Ovary (tissue), 9 donors: ENCODE data around the gene OR8G1. TPM values are rescaled to one million over a fixed set of nuclear protein-coding genes. Genes with fewer than 3 reads are reported as not detected.

Experiments used
- DNase-seq, 5 donors: peaks; one replicate each; pipeline ENCODE4 v3.0.0-alpha.2; 2019 to 2020
- H3K27ac ChIP-seq, 2 donors: fragments of 200-600 bp; one replicate each; pipeline versions ENCODE4 v1.5.1 to v1.8.0; 2019 to 2022
- H3K27me3 ChIP-seq: fragments of 200-600 bp; one replicate; pipeline ENCODE4 v1.8.0; 2022
- H3K36me3 ChIP-seq: fragments of 200-600 bp; sonication (generic); one replicate; pipeline ENCODE4 v1.5.1; 2019
- H3K4me1 ChIP-seq: one replicate; pipeline ENCODE4 v1.8.1; 2013; ENCODE audit warnings: mild to moderate bottlenecking, moderate library complexity; ENCODE audit not compliant: insufficient read depth
- H3K4me3 ChIP-seq: fragments of 200-600 bp; sonication (generic); one replicate; pipeline ENCODE4 v1.5.1; 2017
- H3K9me3 ChIP-seq, 2 donors: fragments of 200-600 bp in 1 of 2; sonication (generic) in 1 of 2; one replicate each; pipeline versions ENCODE4 v1.5.1 to v1.8.1; 2013 to 2019; ENCODE audit warnings: mild to moderate bottlenecking in 1 of 2, moderate library complexity in 1 of 2
- EP300 ChIP-seq: sonication (generic); formaldehyde crosslinking; IDR thresholded peaks from one replicate; pipeline ENCODE4 v1.6.1; 2017; ENCODE audit warnings: antibody characterized with exemption
- POLR2A ChIP-seq: fragments of 450-650 bp; IDR thresholded peaks from one replicate; pipeline ENCODE4 v1.6.1; 2017; ENCODE audit warnings: antibody characterized with exemption, mild to moderate bottlenecking, moderate library complexity
- WGBS, 3 donors: extraction: QIAGEN DNeasy Blood & Tissue Kit in 1 of 3; methylation state at CpG; one replicate each; pipeline versions ENCODE4 v1.1.5 to v1.1.7; 2013 to 2017; 5-methylcytosine and 5-hydroxymethylcytosine counted together
- intact Hi-C, 4 donors: fragments of 100-400 bp; cut with DNase I; formaldehyde crosslinking; loops; one replicate each; pipeline versions ENCODE4 v1.11.0 to v1.15.1; 2022 to 2023
- polyA plus RNA-seq, 2 donors: library from polyadenylated mRNA; stranded (reverse); fragments of 200-250 nt in 1 of 2; fragments of 350-450 nt in 1 of 2; fragmentation: Illumina TruSeq in 1 of 2; extraction: RNeasy Lipid Tissue Mini Kit (QIAGEN cat#74804) in 1 of 2; gene quantifications; one replicate each; pipeline ENCODE4 v1.2.3, GENCODE V29; 2013 to 2014
- total RNA-seq, 7 donors: library from RNA; depleted of rRNA in 2 of 7; stranded (reverse); fragments of >200 nt in 2 of 7; fragmentation: NEBNext Ultra II Directional in 3 of 7; extraction: Animal tissue kit (Norgen Biotek cat#: 25700) in 3 of 7; gene quantifications; one replicate each; pipeline versions ENCODE4 v1.1.0 to v1.2.4, GENCODE V29; 2016 to 2023
- TF ChIP-seq, protein P1 (sequence below), 3 donors: fragments of 450-650 bp in 2 of 3; fragments of 200-600 bp in 1 of 3; IDR thresholded peaks; one replicate each; pipeline versions ENCODE4 v1.5.1 to v1.8.0; 2016 to 2022; ENCODE audit warnings: antibody characterized with exemption in 3 of 3, mild to moderate bottlenecking in 1 of 3
- donor health status: DM: no; HTN: no; CAD: no; lungs with moderate emphysema.
- donor health status: DM: no; HTN: no; CAD: no.
- donor health status: Bipolar disorder and iron deficiency.
- donor health status: DM: yes; HTN: yes; CAD: no.
- donor health status: DM: no; HTN: no; CAD: no.
- donor health status: DM: yes; HTN: yes; CAD: no.

The OR8G1 gene
- total and polyA plus RNA-seq, 9 donors, result not detected

DNA sequence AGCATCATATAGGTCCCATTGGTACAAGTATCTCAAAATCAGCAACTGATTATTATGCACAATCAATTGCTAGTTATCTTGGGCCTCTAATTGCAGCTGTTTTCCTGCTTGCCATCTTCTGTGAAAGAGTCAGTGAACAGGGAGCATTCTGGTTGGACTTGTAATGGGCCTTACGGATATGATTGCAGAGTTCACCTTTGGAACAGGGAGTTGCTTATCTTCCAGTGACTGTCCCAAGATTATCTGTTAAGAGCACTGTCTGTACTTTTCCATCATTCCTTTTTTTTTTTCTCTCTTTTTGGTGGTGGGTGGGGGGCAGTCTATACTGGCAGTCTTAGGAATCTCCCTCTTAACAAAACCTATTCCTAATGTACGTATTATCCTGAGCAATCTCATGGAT is 33.1 kb downstream of the OR8G1 start:
- Histone ChIP-seq H3K36me3 (no peaks in the 10 kb centered on the region), H3K4me1 (no peaks in the 10 kb centered on the region), H3K27ac (no peak overlapping the region), H3K9me3 (no peaks in the 10 kb centered on the region), H3K27me3 (no peaks in the 10 kb centered on the region), H3K4me3 (no peak overlapping the region)
- WGBS, 3 donors, result 83 to 88% (median 88%) methylated on average over 2 of the region's 2 CpGs
- TF ChIP-seq POLR2A (no peak), EP300 (no peak)
- TF ChIP-seq, protein P1, sequence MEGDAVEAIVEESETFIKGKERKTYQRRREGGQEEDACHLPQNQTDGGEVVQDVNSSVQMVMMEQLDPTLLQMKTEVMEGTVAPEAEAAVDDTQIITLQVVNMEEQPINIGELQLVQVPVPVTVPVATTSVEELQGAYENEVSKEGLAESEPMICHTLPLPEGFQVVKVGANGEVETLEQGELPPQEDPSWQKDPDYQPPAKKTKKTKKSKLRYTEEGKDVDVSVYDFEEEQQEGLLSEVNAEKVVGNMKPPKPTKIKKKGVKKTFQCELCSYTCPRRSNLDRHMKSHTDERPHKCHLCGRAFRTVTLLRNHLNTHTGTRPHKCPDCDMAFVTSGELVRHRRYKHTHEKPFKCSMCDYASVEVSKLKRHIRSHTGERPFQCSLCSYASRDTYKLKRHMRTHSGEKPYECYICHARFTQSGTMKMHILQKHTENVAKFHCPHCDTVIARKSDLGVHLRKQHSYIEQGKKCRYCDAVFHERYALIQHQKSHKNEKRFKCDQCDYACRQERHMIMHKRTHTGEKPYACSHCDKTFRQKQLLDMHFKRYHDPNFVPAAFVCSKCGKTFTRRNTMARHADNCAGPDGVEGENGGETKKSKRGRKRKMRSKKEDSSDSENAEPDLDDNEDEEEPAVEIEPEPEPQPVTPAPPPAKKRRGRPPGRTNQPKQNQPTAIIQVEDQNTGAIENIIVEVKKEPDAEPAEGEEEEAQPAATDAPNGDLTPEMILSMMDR (IDR thresholded peaks at IDR 0.05), result no peak
- intact Hi-C loops, result no loop called here
- DNase-seq, result no peak

DNA sequence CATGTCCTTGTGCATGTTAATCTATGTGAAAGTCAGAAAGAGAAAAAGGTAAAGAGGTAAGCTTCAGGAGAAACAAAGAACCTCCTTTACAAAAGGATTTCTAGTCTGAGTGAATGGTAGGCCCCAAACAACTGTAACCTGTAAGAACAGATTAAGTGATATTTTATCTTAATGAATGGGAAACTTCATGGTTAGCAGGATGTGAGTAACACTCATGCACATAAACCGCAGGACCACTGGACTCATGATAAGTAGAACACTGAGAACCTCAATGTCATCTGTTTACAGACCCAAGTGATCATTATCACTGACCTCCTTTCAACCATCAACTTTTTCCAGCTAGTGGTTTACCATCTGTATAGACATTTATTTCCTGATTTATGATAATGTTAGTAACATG is 35.2 kb downstream of the OR8G1 start:
- no peak for DNase-seq
- no peaks in the 10 kb centered on the region for H3K36me3 ChIP-seq
- TF ChIP-seq, protein P1 (IDR thresholded peaks at IDR 0.05), result no peak
- TF ChIP-seq EP300 (no peak), POLR2A (no peak)
- no peak overlapping the region for H3K4me3 ChIP-seq
- H3K27ac ChIP-seq, result no peak overlapping the region
- no peaks in the 10 kb centered on the region for H3K9me3 ChIP-seq
- 66 to 86% (median 72%) methylated on average over 1 of the region's 1 CpG for WGBS, 3 donors
- no peaks in the 10 kb centered on the region for H3K4me1 ChIP-seq
- intact Hi-C loops, result no loop called here
- H3K27me3 ChIP-seq, result no peaks in the 10 kb centered on the region

DNA sequence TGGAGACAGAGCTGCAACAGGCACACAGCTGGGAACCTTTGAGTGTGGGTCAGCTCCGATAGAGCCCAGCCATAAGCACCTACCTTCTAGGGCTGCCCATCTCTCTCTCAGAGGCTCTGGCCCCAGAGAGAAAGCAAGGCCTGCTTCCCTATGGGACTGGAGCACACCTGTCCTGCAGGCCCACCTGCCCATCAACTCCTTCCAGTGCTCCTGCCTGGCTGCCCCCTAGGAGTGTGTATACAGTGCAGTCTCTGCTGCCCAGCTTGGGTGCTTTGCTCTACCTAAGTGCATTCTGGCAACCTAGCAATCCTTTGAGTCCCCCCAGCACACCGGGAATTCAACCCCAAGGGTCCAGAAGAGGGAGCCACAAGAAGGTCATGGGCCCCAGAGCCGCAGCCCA is 36.3 kb downstream of the OR8G1 start:
- no peak overlapping the region for H3K4me3 ChIP-seq
- no peak overlapping the region for H3K27ac ChIP-seq
- intact Hi-C loops, result no loop called here
- H3K27me3 ChIP-seq, result no peaks in the 10 kb centered on the region
- no peak for DNase-seq
- H3K4me1 ChIP-seq, result no peaks in the 10 kb centered on the region
- WGBS, 3 donors, result 84 to 94% (median 94%) methylated on average over 3 of the region's 3 CpGs
- H3K9me3 ChIP-seq, result no peaks in the 10 kb centered on the region
- TF ChIP-seq POLR2A (no peak), EP300 (no peak)
- TF ChIP-seq, protein P1 (IDR thresholded peaks at IDR 0.05), result no peak
- H3K36me3 ChIP-seq, result no peaks in the 10 kb centered on the region

DNA sequence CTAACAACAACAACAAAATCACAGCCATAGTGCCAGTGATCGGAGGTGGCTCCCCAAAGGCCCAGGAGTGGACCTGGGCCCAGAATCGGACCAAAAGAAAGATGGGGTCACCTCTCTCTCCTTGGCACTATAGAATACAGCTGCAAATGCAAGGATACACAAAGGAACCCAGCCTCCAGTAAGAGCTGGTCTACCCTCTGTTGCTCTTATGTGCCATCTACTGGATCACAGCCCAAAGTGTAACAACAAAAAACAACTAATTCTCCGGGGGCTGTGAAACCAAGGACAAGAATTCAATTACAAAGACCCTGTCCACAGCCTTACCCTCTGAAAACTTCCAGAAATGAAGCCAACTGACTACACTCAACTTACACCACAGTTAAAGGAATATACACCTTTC is 36.9 kb downstream of the OR8G1 start:
- no peaks in the 10 kb centered on the region for H3K4me1 ChIP-seq
- H3K27ac ChIP-seq, result no peak overlapping the region
- WGBS, 3 donors, result 57 to 72% (median 64%) methylated on average over 3 of the region's 3 CpGs
- no peak for DNase-seq
- no peaks in the 10 kb centered on the region for H3K27me3 ChIP-seq
- H3K9me3 ChIP-seq, result no peaks in the 10 kb centered on the region
- intact Hi-C loops, result no loop called here
- TF ChIP-seq POLR2A (no peak), EP300 (no peak)
- TF ChIP-seq, protein P1 (IDR thresholded peaks at IDR 0.05), result no peak
- H3K4me3 ChIP-seq, result no peak overlapping the region
- H3K36me3 ChIP-seq, result no peaks in the 10 kb centered on the region

DNA sequence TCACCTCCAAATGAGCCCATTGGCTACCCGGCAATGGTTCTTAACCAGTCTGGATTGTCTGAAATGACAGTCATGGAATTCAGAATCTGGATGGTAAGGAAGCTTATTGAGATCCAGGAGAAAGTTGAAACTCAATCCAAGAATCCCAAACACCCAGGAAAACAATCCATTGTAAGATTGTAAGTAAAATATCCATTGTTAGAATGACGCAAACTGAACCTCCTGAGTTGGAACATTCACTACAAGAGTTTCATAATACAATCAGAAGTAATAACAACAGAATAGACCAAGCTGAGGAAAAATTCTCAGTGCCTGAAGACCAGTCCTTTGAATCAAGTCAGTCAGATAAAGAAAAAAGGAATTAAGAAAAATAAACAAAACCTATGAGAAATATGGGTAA is 37.4 kb downstream of the OR8G1 start:
- intact Hi-C loops, result no loop called here
- H3K4me1 ChIP-seq, result no peaks in the 10 kb centered on the region
- no peaks in the 10 kb centered on the region for H3K9me3 ChIP-seq
- no peak for DNase-seq
- H3K27ac ChIP-seq, result no peak overlapping the region
- 46 to 69% (median 48%) methylated on average over 2 of the region's 2 CpGs for WGBS, 3 donors
- TF ChIP-seq, protein P1 (IDR thresholded peaks at IDR 0.05), result no peak
- no peak for TF ChIP-seq EP300
- no peaks in the 10 kb centered on the region for H3K36me3 ChIP-seq
- no peak overlapping the region for H3K4me3 ChIP-seq
- H3K27me3 ChIP-seq, result no peaks in the 10 kb centered on the region
